ENCODE data around the gene TCAP.

Gene TCAP

DNA sequence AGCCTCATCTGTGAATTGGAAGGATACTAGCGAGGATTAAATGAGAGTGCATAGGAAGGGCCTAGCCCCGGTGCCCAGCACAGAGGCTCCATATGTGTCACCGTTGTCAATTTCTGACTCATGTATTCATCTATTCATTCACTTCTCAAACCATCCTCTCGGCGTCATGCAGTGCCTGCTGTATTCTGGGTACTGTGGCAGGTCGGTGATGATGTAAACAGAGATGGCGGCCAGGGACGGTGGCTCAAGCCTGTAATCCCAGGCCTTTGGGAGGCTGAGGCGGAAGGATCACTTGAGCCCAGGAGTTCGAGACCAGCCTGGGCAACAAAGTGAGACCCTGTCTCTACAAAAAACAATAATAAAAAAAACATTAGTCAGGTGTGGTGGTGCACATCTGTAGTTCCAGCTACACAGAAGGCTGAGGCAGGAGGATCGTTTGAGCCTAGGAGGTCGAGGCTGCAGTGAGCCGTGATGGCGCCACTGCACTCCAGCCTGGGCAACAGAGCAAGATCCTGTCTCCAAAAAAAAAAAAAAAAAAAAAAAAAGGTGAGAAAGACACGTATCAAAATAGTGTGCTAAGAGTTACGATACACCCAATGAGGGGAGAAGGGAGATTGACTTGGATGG, 42.7 kb upstream of the TCAP start:
- Histone ChIP-seq H3K4me3 (no peak overlapping the region), H3K36me3 (no peaks in the 10 kb centered on the region), H3K27me3 (peaks cover 20% of the 10 kb centered on the region), H3K4me2 (peak overlapping the region; percentile 64), H3K9ac (no peak overlapping the region), H3K9me3 (no peaks in the 10 kb centered on the region), H3K27ac (no peak overlapping the region), H3K4me1 (peaks cover 56% of the 10 kb centered on the region), H4K20me1 (no peaks in the 10 kb centered on the region)
- no peak for TF ChIP-seq Cebpa-rat (IDR thresholded peaks at IDR 0.05)

- H3K4me2 ChIP-seq, result peak overlapping the region; percentile 52
- TF ChIP-seq Cebpa-rat (IDR thresholded peaks at IDR 0.05), result no peak
- peaks cover 26% of the 10 kb centered on the region for H3K27me3 ChIP-seq
- no peaks in the 10 kb centered on the region for H3K9me3 ChIP-seq
- peaks cover 61% of the 10 kb centered on the region for H3K4me1 ChIP-seq
- no peak overlapping the region for H3K4me3 ChIP-seq
- H3K27ac ChIP-seq, result no peak overlapping the region
- H3K9ac ChIP-seq, result no peak overlapping the region
- no peaks in the 10 kb centered on the region for H4K20me1 ChIP-seq
- no peaks in the 10 kb centered on the region for H3K36me3 ChIP-seq
Observed at GRCh38 chr17:39623356-39623950, 41.7 kb upstream of the TCAP start.

DNA sequence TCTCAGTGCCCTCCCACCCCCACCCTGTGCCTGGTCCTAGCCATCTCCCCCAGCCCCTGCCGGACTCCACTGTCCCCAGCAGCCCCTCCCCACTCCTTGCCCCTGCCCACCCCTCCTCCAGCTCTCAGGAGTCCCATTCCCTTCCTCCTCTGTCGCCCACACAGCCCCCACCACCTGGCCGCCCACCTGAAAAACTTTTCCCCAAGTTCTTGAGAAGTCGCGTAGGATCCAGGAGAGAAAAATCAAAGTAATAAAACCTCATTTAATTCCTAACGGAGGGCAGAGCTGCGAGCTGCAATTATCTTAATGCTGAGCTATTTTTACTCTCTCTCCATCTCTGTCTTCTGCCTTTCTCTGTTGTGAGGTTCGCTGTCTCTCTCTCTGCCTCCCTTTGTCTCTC, 40.8 kb upstream of the TCAP start:
- no peak for TF ChIP-seq Cebpa-rat (IDR thresholded peaks at IDR 0.05)
- no peaks in the 10 kb centered on the region for H3K9me3 ChIP-seq
- no peak overlapping the region for H3K9ac ChIP-seq
- no peak overlapping the region for H3K4me2 ChIP-seq
- no peak overlapping the region for H3K4me3 ChIP-seq
- H3K36me3 ChIP-seq, result no peaks in the 10 kb centered on the region
- peaks cover 61% of the 10 kb centered on the region for H3K4me1 ChIP-seq
- H3K27me3 ChIP-seq, result peaks cover 26% of the 10 kb centered on the region
- no peaks in the 10 kb centered on the region for H4K20me1 ChIP-seq
- H3K27ac ChIP-seq, result no peak overlapping the region

- H3K9me3 ChIP-seq, result no peaks in the 10 kb centered on the region
- no peaks in the 10 kb centered on the region for H3K36me3 ChIP-seq
- H3K27me3 ChIP-seq, result peaks cover 26% of the 10 kb centered on the region
- no peak overlapping the region for H3K4me2 ChIP-seq
- no peak overlapping the region for H3K27ac ChIP-seq
- H3K4me3 ChIP-seq, result no peak overlapping the region
- H3K9ac ChIP-seq, result no peak overlapping the region
- no peak for TF ChIP-seq Cebpa-rat (IDR thresholded peaks at IDR 0.05)
- H4K20me1 ChIP-seq, result no peaks in the 10 kb centered on the region
- H3K4me1 ChIP-seq, result peaks cover 64% of the 10 kb centered on the region
Observed at GRCh38 chr17:39625198-39625785, 39.9 kb upstream of the TCAP start.

DNA sequence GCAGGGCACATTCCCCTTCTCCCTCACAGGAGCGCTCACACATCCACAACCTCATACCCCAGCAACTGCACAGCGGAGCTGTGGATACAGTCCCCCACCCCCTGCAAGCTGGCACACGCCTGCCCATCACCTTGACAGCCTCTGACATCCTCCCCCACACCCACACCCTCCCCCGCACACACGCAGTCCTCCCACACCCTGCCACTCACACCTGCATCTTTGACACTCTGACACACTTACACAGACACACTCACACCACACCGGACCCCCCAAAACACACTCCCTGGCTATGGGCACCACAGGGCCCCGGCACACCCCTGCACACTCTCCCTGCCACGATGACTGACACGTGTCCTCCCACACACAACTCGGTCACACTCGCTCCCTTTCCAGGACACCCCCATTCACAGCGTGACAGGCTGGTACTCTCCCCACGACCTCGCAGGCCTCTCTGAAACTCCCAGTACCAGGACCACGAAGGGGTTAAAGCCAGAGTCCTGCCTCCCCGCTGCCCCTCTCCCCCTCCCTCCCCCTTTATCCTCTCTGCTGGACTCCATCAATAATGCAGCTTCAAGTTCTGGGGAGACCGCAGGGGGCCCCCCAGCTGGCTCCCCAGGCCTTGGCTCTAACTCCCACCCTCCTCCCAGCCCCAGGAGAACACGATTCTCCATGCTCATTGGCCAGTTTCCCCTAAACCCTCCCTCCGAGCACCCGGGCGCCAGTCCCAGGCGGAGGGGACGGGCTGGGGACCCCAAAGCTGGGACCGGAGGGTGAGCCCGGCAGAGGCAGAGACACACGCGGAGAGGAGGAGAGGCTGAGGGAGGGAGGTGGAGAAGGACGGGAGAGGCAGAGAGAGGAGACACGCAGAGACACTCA, 38.7 kb upstream of the TCAP start, which contains the start of gene PPP1R1B:
Gene PPP1R1B (plus strand): TSS at position 782 of the 876 bp plus-strand sequence. CDS start 441 bp downstream, outside the sequence.
- Histone ChIP-seq H3K4me1 (peaks cover 61% of the 10 kb centered on the region), H3K27ac (no peak within 1 kb of the TSS), H3K36me3 (no peaks in the 10 kb centered on the region), H3K4me2 (peak within 1 kb of the TSS; percentile 71), H3K9ac (no peak within 1 kb of the TSS), H3K27me3 (peaks cover 26% of the 10 kb centered on the region), H3K9me3 (no peaks in the 10 kb centered on the region), H4K20me1 (no peaks in the 10 kb centered on the region), H3K4me3 (0 out of 2 replicates have a peak within 1 kb of the TSS, but pooled peaks have one; percentile 31)
- no peak for TF ChIP-seq Cebpa-rat (IDR thresholded peaks at IDR 0.05)

DNA sequence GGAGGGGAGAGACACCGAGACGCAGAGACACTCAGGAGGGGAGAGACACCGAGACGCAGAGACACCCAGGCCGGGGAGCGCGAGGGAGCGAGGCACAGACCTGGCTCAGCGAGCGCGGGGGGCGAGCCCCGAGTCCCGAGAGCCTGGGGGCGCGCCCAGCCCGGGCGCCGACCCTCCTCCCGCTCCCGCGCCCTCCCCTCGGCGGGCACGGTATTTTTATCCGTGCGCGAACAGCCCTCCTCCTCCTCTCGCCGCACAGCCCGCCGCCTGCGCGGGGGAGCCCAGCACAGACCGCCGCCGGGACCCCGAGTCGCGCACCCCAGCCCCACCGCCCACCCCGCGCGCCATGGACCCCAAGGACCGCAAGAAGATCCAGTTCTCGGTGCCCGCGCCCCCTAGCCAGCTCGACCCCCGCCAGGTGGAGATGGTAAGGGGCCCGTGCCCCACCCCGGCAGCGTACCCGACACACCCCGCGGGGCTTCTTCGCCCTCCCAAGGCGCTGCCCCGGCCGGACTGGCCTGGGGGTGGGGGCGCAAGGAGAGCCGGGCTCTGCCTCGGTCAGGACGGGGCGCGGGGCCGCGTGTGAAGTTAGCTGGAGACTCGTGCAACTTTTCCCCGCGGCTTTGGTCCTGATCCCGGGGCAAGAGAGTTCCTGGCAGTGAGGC, 38.0 kb upstream of the TCAP start:
- H3K4me2 ChIP-seq, result peak overlapping the region; percentile 59
- H3K9ac ChIP-seq, result no peak overlapping the region
- H3K27me3 ChIP-seq, result peaks cover 26% of the 10 kb centered on the region
- H3K4me1 ChIP-seq, result peaks cover 62% of the 10 kb centered on the region
- no peak for TF ChIP-seq Cebpa-rat (IDR thresholded peaks at IDR 0.05)
- H3K27ac ChIP-seq, result no peak overlapping the region
- 0 out of 2 replicates have a peak overlapping the region, but pooled peaks have one; percentile 31 for H3K4me3 ChIP-seq
- no peaks in the 10 kb centered on the region for H4K20me1 ChIP-seq
- no peaks in the 10 kb centered on the region for H3K9me3 ChIP-seq
- no peaks in the 10 kb centered on the region for H3K36me3 ChIP-seq

- Histone ChIP-seq H3K36me3 (no peaks in the 10 kb centered on the region), H3K9ac (no peak overlapping the region), H3K27ac (no peak overlapping the region), H3K9me3 (no peaks in the 10 kb centered on the region), H3K27me3 (peaks cover 26% of the 10 kb centered on the region), H3K4me2 (peak overlapping the region; percentile 71), H3K4me3 (no peak overlapping the region), H4K20me1 (no peaks in the 10 kb centered on the region), H3K4me1 (peaks cover 64% of the 10 kb centered on the region)
- no peak for TF ChIP-seq Cebpa-rat (IDR thresholded peaks at IDR 0.05)
Observed at GRCh38 chr17:39627712-39628516, 37.2 kb upstream of the TCAP start.

DNA sequence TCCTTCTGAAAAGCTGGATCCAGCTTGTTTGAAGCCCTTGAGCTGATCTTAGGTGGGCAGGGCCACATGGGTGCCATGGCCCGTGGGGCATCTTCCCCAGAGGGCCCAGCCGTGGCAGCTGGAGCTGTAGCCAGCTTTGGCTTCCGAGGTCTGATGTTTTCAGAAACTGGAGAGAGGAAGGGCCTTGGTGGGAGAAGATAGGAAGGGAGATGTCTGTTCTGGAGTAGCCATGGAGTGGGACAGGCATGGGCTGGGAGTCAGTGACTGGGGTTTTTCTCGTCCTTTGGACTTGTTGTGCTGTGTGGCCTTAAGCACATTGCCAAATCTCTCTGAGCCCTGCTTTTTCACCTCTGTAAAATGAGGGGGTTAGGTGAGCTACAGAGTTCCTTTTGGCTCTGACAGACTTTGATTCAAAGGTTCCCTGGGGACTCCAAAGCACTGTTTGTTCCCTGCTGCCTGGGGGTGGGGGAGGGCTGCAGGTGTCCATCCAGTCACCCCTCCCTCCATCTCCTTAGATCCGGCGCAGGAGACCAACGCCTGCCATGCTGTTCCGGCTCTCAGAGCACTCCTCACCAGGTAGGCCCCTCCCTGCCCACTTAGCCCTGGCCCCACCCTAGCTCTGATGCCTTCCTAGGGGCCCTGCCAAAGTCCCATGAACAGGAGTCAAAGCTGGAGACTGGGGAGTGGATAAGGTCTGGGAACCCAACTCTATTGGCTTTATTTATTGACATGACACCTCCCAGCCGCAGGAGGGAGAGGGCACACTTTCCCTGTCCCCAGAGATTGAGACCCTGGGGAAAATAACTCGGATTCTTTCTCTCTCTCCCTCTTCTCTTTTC, 36.3 kb upstream of the TCAP start:
- no peak overlapping the region for H3K9ac ChIP-seq
- H3K36me3 ChIP-seq, result no peaks in the 10 kb centered on the region
- H3K9me3 ChIP-seq, result no peaks in the 10 kb centered on the region
- peak overlapping the region; percentile 71 for H3K4me2 ChIP-seq
- peaks cover 59% of the 10 kb centered on the region for H3K4me1 ChIP-seq
- no peaks in the 10 kb centered on the region for H4K20me1 ChIP-seq
- peaks cover 26% of the 10 kb centered on the region for H3K27me3 ChIP-seq
- no peak overlapping the region for H3K4me3 ChIP-seq
- no peak for TF ChIP-seq Cebpa-rat (IDR thresholded peaks at IDR 0.05)
- H3K27ac ChIP-seq, result no peak overlapping the region

Measured in BLaER1 (cell line).